K562 (cell line): ENCODE results near the gene MTRFR.

ENCODE experiments used
- ADNP ChIP-seq: fragments of 200-800 bp; sonication (Bioruptor generic); IDR thresholded peaks from 2 replicates; pipeline ENCODE4 v1.6.1; 2016; ENCODE audit warnings: missing genetic modification characterization, missing compliant biosample characterization
- HNRNPH1 ChIP-seq: fragments of 200-400 bp; formaldehyde crosslinking; optimal IDR thresholded peaks from 2 replicates; pipeline ENCODE3; 2017; ENCODE audit warnings: low read depth, mild to moderate bottlenecking, low read length, moderate library complexity
- MXI1 ChIP-seq: IDR thresholded peaks from 2 replicates; pipeline ENCODE4 v1.6.1; 2011; ENCODE audit warnings: low read depth, mild to moderate bottlenecking, improper control_type of control experiment, low read length
- POLR2A ChIP-seq: fragments of 450-650 bp; conservative IDR thresholded peaks from 2 replicates; pipeline ENCODE4 v1.6.1; 2016
- TF ChIP-seq, protein P1 (sequence below): fragments of 150-350 bp; conservative IDR thresholded peaks from 2 replicates; pipeline ENCODE4 v1.6.1; 2014; ENCODE audit warnings: low read length
- TF ChIP-seq, protein P2 (sequence below), 3 experiments: IDR thresholded peaks in 2 of 3; conservative IDR thresholded peaks in 1 of 3; 2 replicates each; pipeline ENCODE4 v1.5.1; 2011 to 2012; ENCODE audit warnings: low read length in 3 of 3, mild to moderate bottlenecking in 3 of 3, control low read depth in 2 of 3, improper control_type of control experiment in 1 of 3, inconsistent platforms in 1 of 3, low read depth in 1 of 3, mixed read lengths in 1 of 3, moderate library complexity in 1 of 3; ENCODE audit not compliant: insufficient read depth in 2 of 3
- TF ChIP-seq, protein P3 (sequence below), 2 experiments: fragments of 450-650 bp in 1 of 2; sonication (generic) in 1 of 2; formaldehyde crosslinking; conservative IDR thresholded peaks; 2 replicates each; pipeline versions ENCODE4 v1.4.0 to v1.8.1; 2020 to 2022; ENCODE audit warnings: mild to moderate bottlenecking in 1 of 2, missing genetic modification reagents in 1 of 2
- TF ChIP-seq, protein P4 (sequence below): sonication (generic); formaldehyde crosslinking; IDR thresholded peaks from 2 replicates; pipeline ENCODE4 v1.8.1; 2022; ENCODE audit warnings: missing genetic modification reagents

DNA sequence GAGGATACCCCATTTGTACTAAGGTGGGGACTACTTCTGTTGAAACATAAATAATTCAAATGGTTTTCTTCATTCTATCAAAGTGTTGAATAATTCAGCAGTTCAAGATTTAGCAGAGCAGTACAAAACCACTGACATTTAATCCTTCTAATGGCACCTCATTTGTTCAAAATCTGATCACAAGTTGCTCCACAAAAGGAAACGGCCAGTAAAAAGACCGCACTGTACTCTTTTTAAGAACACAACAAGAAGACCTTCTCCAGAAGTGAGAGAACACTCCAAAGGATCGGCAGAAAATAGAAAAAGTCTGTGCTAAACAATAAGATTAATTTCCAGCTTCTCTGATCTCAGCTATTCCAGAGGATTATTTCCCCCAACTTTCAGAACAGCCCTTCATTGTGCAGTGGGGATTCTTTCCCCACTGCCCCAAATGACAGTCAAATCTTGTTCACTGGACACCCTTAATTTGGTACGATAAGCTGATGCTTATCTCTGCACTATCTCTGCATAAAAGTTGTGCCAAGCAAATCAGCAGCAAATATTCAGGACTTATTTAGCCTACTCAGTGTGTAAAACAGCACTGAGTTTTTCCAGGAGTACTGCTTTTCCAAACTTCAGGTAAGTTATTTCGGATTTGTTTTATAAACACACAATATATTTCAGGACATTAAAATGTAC lies 5.5 kb upstream of the MTRFR start:
- TF ChIP-seq MXI1 (no peak), HNRNPH1 (no peak), POLR2A (no peak), ADNP (tag) (no peak)
- TF ChIP-seq, protein P1, sequence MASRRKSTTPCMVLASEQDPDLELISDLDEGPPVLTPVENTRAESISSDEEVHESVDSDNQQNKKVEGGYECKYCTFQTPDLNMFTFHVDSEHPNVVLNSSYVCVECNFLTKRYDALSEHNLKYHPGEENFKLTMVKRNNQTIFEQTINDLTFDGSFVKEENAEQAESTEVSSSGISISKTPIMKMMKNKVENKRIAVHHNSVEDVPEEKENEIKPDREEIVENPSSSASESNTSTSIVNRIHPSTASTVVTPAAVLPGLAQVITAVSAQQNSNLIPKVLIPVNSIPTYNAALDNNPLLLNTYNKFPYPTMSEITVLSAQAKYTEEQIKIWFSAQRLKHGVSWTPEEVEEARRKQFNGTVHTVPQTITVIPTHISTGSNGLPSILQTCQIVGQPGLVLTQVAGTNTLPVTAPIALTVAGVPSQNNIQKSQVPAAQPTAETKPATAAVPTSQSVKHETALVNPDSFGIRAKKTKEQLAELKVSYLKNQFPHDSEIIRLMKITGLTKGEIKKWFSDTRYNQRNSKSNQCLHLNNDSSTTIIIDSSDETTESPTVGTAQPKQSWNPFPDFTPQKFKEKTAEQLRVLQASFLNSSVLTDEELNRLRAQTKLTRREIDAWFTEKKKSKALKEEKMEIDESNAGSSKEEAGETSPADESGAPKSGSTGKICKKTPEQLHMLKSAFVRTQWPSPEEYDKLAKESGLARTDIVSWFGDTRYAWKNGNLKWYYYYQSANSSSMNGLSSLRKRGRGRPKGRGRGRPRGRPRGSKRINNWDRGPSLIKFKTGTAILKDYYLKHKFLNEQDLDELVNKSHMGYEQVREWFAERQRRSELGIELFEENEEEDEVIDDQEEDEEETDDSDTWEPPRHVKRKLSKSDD: no peak
- TF ChIP-seq, protein P2, sequence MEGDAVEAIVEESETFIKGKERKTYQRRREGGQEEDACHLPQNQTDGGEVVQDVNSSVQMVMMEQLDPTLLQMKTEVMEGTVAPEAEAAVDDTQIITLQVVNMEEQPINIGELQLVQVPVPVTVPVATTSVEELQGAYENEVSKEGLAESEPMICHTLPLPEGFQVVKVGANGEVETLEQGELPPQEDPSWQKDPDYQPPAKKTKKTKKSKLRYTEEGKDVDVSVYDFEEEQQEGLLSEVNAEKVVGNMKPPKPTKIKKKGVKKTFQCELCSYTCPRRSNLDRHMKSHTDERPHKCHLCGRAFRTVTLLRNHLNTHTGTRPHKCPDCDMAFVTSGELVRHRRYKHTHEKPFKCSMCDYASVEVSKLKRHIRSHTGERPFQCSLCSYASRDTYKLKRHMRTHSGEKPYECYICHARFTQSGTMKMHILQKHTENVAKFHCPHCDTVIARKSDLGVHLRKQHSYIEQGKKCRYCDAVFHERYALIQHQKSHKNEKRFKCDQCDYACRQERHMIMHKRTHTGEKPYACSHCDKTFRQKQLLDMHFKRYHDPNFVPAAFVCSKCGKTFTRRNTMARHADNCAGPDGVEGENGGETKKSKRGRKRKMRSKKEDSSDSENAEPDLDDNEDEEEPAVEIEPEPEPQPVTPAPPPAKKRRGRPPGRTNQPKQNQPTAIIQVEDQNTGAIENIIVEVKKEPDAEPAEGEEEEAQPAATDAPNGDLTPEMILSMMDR (IDR thresholded peaks at IDR 0.05 in 2 of 3, conservative IDR thresholded peaks at IDR 0.05 in 1 of 3; ENCODE audit: insufficient read depth in 2 of 3, low read depth in 1 of 3, low read length in 3 of 3): no peak
- TF ChIP-seq, protein P3, sequence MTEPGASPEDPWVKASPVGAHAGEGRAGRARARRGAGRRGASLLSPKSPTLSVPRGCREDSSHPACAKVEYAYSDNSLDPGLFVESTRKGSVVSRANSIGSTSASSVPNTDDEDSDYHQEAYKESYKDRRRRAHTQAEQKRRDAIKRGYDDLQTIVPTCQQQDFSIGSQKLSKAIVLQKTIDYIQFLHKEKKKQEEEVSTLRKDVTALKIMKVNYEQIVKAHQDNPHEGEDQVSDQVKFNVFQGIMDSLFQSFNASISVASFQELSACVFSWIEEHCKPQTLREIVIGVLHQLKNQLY (CRISPR knock-in tag; conservative IDR thresholded peaks at IDR 0.05): no peak
- TF ChIP-seq, protein P4, sequence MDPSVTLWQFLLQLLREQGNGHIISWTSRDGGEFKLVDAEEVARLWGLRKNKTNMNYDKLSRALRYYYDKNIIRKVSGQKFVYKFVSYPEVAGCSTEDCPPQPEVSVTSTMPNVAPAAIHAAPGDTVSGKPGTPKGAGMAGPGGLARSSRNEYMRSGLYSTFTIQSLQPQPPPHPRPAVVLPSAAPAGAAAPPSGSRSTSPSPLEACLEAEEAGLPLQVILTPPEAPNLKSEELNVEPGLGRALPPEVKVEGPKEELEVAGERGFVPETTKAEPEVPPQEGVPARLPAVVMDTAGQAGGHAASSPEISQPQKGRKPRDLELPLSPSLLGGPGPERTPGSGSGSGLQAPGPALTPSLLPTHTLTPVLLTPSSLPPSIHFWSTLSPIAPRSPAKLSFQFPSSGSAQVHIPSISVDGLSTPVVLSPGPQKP (CRISPR knock-in tag): no peak
